ENCODE results near the gene ALKAL2.
"Not testable (repeated sequence)": the region's sequence is repeated elsewhere in the genome, so short reads cannot be mapped to it uniquely, and the experiment has no call there.

The ALKAL2 gene, protein sequence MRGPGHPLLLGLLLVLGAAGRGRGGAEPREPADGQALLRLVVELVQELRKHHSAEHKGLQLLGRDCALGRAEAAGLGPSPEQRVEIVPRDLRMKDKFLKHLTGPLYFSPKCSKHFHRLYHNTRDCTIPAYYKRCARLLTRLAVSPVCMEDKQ

DNA sequence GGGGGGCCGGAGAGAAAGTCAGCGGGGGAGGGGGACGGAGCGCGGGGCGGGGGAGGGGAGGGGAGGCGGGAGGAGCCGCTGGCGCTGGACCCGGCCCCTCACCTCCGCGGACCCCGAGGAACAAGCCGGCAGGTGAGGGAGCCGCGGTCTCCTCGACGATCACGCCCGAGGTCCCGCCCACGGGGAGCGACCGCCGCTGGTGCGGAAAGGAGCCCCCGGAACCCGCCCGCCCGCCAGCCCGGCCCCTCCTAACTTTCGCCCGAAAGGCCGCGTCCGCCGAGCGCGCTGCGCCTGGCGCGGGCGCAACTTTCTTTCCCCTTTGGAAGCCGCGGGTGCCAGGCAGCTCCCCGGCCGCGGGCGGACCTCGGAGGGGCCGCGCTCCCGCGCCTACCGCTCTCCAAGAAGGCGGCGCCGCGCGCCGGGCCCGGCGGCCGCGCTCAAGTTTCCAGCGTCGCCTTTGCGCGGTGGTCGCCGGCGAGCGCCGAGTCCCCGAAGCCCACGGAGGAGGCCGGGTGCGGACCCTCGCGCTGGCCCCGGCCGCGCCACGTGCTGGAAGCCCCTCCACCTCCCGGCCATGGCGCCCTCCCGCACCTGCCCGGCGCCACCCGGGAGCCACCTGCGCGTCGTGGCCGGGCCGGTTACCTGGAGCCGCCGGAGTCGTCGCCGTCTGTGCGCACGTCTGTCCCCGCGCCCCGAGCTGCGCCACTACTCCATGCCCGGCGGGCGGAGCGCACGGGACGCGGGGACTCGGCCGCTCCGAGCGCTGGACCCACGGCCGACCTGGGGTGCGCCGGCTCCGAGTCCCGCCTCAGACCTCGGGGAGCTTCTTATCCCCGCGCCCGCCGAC is at the start of gene ALKAL2:
TSS of gene ALKAL2 (minus strand) at position 181 of the 847 bp plus-strand sequence. CDS start 256 bp downstream, outside the sequence.
- no peak for DNase-seq (ENCODE audit: low read depth)

DNA sequence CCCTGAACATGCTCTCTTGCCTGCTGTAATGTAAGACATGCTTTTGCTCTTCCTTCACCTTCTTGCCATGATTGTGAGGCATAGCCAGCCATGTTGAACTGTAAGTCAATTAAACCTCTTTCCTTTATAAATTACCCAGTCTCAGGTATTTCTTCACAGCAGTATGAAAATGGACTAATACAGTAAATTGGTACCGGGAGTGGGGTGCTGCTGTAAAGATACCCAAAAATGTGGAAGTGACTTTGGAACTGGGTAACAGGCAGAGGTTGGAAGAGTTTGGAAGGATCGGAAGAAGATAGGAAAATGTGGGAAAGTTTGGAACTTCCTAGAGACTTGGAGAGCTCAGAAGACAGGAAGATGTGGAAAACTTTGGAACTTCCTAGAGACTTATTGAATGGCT is 49.1 kb upstream of the ALKAL2 start:
- DNase-seq (ENCODE audit: low read depth) = not testable (repeated sequence)

DNA sequence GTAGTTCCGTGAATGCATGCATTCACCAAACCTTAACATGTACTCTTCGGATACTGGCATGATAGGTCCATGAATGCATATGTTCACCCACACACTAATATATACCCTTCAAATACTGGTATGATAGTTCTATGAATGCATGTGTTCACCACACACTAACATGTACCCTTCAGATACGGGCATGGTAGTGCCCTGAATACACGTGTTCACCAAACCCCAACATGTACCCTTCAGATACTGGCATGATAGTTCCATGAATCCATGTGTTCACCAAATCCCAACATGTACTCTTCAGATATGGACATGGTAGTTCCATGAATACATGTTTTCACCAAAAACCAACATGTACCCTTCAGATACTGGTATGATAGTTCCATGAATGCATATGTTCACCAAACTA is 48.5 kb upstream of the ALKAL2 start:
- DNase-seq (ENCODE audit: low read depth) = no peak

DNA sequence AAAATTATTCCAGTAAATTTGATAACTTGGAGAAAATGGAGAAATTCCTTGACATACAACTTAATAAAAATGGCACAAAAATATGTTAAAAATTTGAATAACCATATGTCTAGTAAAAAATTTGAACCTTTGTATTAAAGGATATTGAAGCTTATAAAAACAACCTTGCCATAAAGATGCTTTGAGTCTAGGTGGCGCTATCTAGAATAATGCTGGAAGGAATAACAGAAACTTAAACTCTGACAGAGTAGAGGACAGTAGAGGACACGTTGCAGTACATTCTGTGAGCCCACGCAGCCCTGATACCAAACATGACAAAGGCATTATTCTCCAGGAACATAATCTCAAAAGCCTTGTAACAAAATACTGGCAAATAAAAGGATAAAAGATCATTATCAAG is 44.7 kb upstream of the ALKAL2 start:
- DNase-seq (ENCODE audit: low read depth) = no peak

- DNase-seq (ENCODE audit: low read depth) = no peak
Observed at GRCh38 chr2:328761-329160, 40.9 kb upstream of the ALKAL2 start.

DNA sequence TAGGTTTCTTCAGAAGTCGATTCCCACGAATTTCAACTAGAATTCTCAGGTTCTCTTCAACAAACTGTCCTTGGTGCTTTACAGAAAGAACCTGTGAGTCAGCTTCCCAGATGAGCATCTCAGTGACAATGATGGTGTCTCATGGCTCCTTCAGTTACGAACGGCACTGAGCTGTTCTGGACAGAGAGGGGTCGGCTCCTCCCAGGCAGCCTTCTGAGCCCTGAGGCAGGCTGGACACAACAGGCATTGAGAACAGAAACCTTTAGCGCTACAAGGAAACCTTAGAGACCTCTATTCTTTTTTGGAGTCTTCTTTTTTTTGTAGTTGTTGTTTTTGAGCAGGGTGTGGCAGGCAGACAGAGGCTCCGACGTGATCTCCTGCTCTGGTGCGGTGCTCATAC is 35.1 kb upstream of the ALKAL2 start:
- no peak for DNase-seq (ENCODE audit: low read depth)

- DNase-seq (ENCODE audit: low read depth) = no peak
Observed at GRCh38 chr2:322326-322725, 34.4 kb upstream of the ALKAL2 start.

- no peak for DNase-seq (ENCODE audit: low read depth)
Observed at GRCh38 chr2:320561-320960, 32.7 kb upstream of the ALKAL2 start.

DNA sequence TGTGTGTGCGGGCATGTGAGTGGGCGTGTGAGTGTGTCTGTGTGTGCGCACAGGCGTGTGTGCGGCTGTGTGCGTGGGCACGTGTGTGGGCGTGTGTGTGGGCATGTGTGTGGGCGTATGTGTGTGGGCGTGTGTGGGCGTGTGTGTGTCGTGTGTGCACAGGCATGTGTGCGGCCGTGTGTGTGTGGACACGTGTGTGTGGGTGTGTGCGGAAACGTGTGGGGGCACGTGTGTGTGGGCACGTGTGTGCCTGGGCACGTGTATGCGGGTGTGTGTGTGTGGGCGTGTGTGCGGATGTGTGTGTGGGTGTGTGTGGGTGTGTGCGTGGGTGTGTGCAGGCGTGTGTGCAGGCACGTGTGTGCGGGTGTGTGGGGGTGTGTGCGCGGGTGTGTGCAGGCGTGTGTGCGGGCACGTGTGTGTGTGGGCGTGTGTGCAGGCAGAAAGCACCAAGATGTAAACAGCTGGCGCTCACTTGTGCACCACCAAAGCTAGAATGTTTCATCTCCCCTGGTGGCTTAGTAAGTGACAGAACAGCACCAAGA is 31.2 kb upstream of the ALKAL2 start:
- no peak for DNase-seq (ENCODE audit: low read depth)

GRCh38 chr2:317501-318424 is 29.9 kb upstream of the ALKAL2 start:
- no peak for DNase-seq (ENCODE audit: low read depth)

- DNase-seq (ENCODE audit: low read depth) = no peak
Observed at GRCh38 chr2:316381-316780, 28.5 kb upstream of the ALKAL2 start.

- not testable (repeated sequence) for DNase-seq (ENCODE audit: low read depth)
Observed at GRCh38 chr2:315925-316324, 28.0 kb upstream of the ALKAL2 start.

DNA sequence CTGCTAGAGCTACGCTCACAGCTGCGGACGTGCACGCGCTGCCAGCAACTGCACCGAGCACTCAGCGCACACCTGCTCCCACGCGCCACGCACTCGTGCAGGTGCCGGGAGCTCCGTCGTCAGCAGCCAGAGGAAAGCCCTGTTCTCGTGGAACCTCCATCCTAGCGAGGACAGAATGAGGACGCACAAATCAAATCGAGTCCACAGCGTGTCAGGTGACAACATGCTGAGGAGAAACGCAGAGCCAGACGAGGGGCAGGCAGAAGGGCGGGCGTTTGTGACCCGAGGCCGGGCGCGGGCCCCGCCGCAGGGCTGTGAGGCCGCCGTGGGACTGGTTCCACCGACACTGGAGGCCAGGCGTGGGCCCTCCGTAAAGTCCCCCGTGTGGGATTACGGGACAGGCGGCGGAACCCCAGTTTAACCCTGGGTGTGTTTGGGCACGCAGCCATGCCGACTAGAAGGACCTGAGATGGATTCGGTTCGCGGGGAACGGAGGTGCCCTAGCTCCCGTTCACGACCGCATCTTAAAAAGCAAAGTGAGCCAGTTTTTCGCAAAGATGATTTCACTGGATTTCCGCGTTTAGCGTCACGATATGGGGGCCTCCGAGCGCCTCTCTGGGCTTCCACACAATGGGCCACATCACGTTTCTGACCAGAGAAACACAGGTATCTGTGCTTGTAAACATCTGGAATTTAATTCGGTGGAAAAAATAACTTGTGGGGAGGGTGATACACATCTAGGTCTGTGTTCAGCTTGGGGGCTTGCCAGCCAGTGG is 26.9 kb upstream of the ALKAL2 start:
- DNase-seq (ENCODE audit: low read depth) = no peak

- no peak for DNase-seq (ENCODE audit: low read depth)
Observed at GRCh38 chr2:313991-314390, 26.1 kb upstream of the ALKAL2 start.

- no peak for DNase-seq (ENCODE audit: low read depth)
Observed at GRCh38 chr2:310994-311393, 23.1 kb upstream of the ALKAL2 start.

DNA sequence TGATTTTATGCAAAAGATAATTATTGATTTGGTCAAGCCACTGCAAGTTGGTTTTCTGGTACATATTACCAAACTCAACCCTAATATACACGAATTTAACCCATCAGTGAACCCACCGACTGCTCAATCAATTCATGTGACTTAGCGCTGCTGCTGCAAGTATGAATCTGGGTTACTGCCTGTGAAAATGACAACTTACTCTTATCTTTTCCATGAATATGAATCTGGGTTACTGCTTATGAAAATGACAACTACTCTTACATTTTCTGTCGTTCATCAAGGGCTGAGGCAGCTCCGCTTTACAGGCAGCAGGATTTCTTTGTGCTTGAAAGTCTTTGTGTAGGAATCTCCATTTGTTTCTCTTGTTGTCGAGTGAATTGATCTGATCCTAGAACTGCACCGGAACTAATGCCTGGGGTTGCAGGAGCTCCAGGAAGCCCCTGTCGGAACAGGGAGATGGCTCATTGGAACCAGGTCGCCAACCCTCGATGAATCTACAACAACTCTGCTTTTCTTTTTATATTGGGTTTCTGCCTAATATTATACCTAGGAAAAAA is 22.1 kb upstream of the ALKAL2 start:
- DNase-seq (ENCODE audit: low read depth) = no peak

DNA sequence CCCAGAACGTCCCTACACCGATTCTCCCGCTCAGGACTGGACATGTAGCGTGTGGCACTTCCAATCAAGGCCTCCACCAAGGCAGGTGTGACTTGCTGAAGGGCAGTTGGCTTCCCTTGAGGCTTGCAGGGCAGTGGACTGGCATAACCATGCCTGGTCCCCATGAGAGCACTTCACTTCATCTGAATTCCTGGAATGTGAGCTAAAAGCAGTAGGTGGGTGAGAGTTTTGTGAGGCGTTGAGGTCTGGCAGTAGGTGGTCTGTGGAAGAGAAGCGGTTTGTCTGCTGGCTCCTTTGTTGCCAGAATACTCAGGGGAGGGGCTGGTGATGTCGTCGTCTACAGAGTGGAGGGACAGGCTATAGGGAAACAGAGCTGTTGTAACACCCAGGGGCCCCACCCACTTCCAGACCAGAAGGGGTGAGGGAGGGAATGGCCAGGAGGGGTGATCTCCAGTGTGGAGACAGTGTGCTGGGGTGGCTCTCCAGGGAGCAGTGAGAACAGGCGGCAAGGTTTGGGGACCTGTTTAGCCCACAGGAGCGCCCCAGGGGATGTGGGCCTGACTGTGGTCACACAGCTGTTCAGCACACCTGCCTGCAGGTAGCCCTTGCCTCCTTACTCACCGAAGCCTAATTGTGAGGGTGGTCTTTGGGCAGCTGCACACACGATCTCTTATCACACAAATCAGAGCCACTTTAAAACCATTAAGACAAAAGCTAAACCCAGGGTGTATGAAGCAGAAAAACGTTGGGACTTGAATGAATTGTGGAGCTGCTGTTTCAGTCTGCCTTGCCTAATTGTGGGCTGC is 21.5 kb upstream of the ALKAL2 start:
- no peak for DNase-seq (ENCODE audit: low read depth)

DNA sequence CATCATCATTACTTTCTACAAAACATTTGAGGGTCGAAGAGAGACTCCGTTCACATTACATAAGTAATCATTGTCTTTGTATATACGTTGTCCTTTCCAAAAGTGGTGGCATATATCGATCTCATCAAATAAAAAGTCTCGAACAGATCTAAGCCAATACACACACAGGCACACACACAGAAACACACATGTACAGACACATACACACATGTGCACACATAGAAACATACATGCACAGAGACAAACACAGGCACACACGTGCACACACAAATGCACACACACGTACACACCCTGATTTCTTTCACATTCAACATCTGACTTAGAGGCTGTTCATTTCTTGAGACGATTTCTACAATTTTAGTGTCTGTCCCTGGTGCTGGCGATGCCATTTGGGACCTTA is 17.5 kb upstream of the ALKAL2 start:
- no peak for DNase-seq (ENCODE audit: low read depth)

GRCh38 chr2:296354-296753 is 8.5 kb upstream of the ALKAL2 start:
- DNase-seq (ENCODE audit: low read depth) = no peak

GRCh38 chr2:295090-295489 is 7.2 kb upstream of the ALKAL2 start:
- no peak for DNase-seq (ENCODE audit: low read depth)
